OCI-LY3 (cell line): ENCODE results near the gene IFNA1.

Experiments
- H2AFZ ChIP-seq: fragments of 200-600, 300-600 bp; shearing (Covaris generic); 2 replicates; pipeline ENCODE4 v1.6.0; 2014; ENCODE audit warnings: antibody characterized with exemption, low read depth, low read length
- H3K27ac ChIP-seq: fragments of 200-600, 300-600 bp; sonication (generic); 2 replicates; pipeline ENCODE4 v1.5.1; 2014; ENCODE audit warnings: mild to moderate bottlenecking, low read length, moderate library complexity, mixed read lengths
- H3K27me3 ChIP-seq: fragments of 200-600, 300-600 bp; sonication (generic); 2 replicates; pipeline ENCODE4 v1.6.1; 2014; ENCODE audit warnings: low read depth, low read length, mixed read lengths
- H3K36me3 ChIP-seq: fragments of 200-600, 300-600 bp; sonication (generic); replicated peaks from 2 replicates; pipeline ENCODE3; 2014; ENCODE audit warnings: low read depth, low read length, mixed read lengths
- H3K4me1 ChIP-seq: fragments of 300-600, 200-600 bp; sonication (generic); 2 replicates; pipeline ENCODE4 v1.6.1; 2014; ENCODE audit warnings: low read length, mixed read lengths
- H3K4me2 ChIP-seq: fragments of 200-600, 300-600 bp; sonication (generic); 2 replicates; pipeline ENCODE4 v1.6.1; 2014; ENCODE audit warnings: low read length, mixed read lengths
- H3K4me3 ChIP-seq: fragments of 300-600, 200-600 bp; sonication (generic); 2 replicates; pipeline ENCODE4 v1.5.1; 2014; ENCODE audit warnings: antibody characterized with exemption, mild to moderate bottlenecking, low read length, moderate library complexity
- H3K79me2 ChIP-seq: fragments of 300-600, 200-600 bp; shearing (Covaris generic); 2 replicates; pipeline ENCODE4 v1.6.1; 2014; ENCODE audit warnings: mild to moderate bottlenecking, low read length, mixed read lengths
- H3K9ac ChIP-seq: fragments of 300-600, 200-600 bp; shearing (Covaris generic); 2 replicates; pipeline ENCODE4 v1.6.0; 2014; ENCODE audit warnings: mild to moderate bottlenecking, low read length, moderate library complexity
- H3K9me3 ChIP-seq: fragments of 200-600, 300-600 bp; shearing (Covaris generic); 2 replicates; pipeline ENCODE4 v1.6.1; 2014; ENCODE audit warnings: low read length, mixed read lengths; ENCODE audit not compliant: insufficient read depth
- H4K20me1 ChIP-seq: fragments of 200-600, 300-600 bp; sonication (generic); 2 replicates; pipeline ENCODE4 v1.6.1; 2016; ENCODE audit warnings: low read length, mixed read lengths; ENCODE audit not compliant: insufficient read depth
- CTCF ChIP-seq: fragments of 200-600, 300-600 bp; sonication (generic); IDR thresholded peaks from 2 replicates; pipeline ENCODE4 v1.5.1; 2014; ENCODE audit warnings: antibody characterized with exemption, low read length, low read depth
- EZH2phosphoT487 ChIP-seq: fragments of 200-600 bp; shearing (Covaris generic); IDR thresholded peaks from 2 replicates; pipeline ENCODE4 v1.6.1; 2018; ENCODE audit warnings: antibody characterized with exemption, mixed run types, low read depth

Gene IFNA1

GRCh38 chr9:21398955-21399489 is 41.2 kb upstream of the IFNA1 start:
- Histone ChIP-seq H3K36me3 (no peaks in the 10 kb centered on the region), H3K4me1 (peaks cover 7% of the 10 kb centered on the region), H3K4me3 (no peak overlapping the region), H2AFZ (no peak overlapping the region), H3K27ac (no peak overlapping the region), H3K27me3 (peaks cover 77% of the 10 kb centered on the region), H4K20me1 (0 out of 2 replicates have a peak, but pooled peaks cover 12% of the 10 kb centered on the region), H3K9me3 (no peaks in the 10 kb centered on the region), H3K9ac (no peak overlapping the region), H3K4me2 (no peak overlapping the region), H3K79me2 (no peaks in the 10 kb centered on the region)
- no peak for TF ChIP-seq EZH2phosphoT487
- no peak for TF ChIP-seq CTCF

- Histone ChIP-seq H3K27ac (no peak overlapping the region), H3K4me1 (peaks cover 7% of the 10 kb centered on the region), H3K9ac (no peak overlapping the region), H3K9me3 (no peaks in the 10 kb centered on the region), H2AFZ (no peak overlapping the region), H3K27me3 (peaks cover 80% of the 10 kb centered on the region), H3K36me3 (no peaks in the 10 kb centered on the region), H3K4me2 (0 out of 2 replicates have a peak overlapping the region, but pooled peaks have one; percentile 7), H3K79me2 (no peaks in the 10 kb centered on the region), H4K20me1 (0 out of 2 replicates have a peak, but pooled peaks cover 12% of the 10 kb centered on the region), H3K4me3 (no peak overlapping the region)
- TF ChIP-seq EZH2phosphoT487 (no peak), CTCF (no peak)
These were observed 40.3 kb upstream of the IFNA1 start for GRCh38 chr9:21399956-21400355.

GRCh38 chr9:21402386-21403251 is 37.6 kb upstream of the IFNA1 start:
- Histone ChIP-seq H3K27ac (no peak overlapping the region), H4K20me1 (peaks cover 12% of the 10 kb centered on the region; the same call in 1 of the 2 replicates), H2AFZ (no peak overlapping the region), H3K9ac (no peak overlapping the region), H3K36me3 (no peaks in the 10 kb centered on the region), H3K27me3 (peaks cover 80% of the 10 kb centered on the region), H3K4me3 (no peak overlapping the region), H3K79me2 (no peaks in the 10 kb centered on the region), H3K9me3 (no peaks in the 10 kb centered on the region), H3K4me2 (no peak overlapping the region), H3K4me1 (peaks cover 7% of the 10 kb centered on the region)
- no peak for TF ChIP-seq EZH2phosphoT487
- TF ChIP-seq CTCF: no peak

- Histone ChIP-seq H4K20me1 (peaks cover 8% of the 10 kb centered on the region; the same call in 1 of the 2 replicates), H3K4me1 (peaks cover 7% of the 10 kb centered on the region), H3K4me2 (no peak overlapping the region), H3K9ac (no peak overlapping the region), H3K79me2 (no peaks in the 10 kb centered on the region), H2AFZ (no peak overlapping the region), H3K27me3 (peaks cover 76% of the 10 kb centered on the region), H3K27ac (no peak overlapping the region), H3K9me3 (no peaks in the 10 kb centered on the region), H3K36me3 (no peaks in the 10 kb centered on the region), H3K4me3 (no peak overlapping the region)
- TF ChIP-seq CTCF (no peak), EZH2phosphoT487 (no peak)
These were observed 36.1 kb upstream of the IFNA1 start for GRCh38 chr9:21404146-21404545.
